ENCODE data around the gene COLEC12.

The COLEC12 gene

GRCh38 chr18:370751-371608 is 129.5 kb downstream of the COLEC12 start:
- Histone ChIP-seq H3K27me3 (no peaks in the 10 kb centered on the region), H3K9me3 (no peaks in the 10 kb centered on the region), H3K4me1 (no peaks in the 10 kb centered on the region), H3K36me3 (no peaks in the 10 kb centered on the region), H3K4me3 (ENCODE audit: low read depth, low read length) (no peak overlapping the region)
- no peak for DNase-seq
- no peak for TF ChIP-seq CTCF (IDR thresholded peaks at IDR 0.05; ENCODE audit: low read depth, low read length)

- no peak for DNase-seq
- Histone ChIP-seq H3K9me3 (no peaks in the 10 kb centered on the region), H3K36me3 (no peaks in the 10 kb centered on the region), H3K4me1 (no peaks in the 10 kb centered on the region), H3K27me3 (no peaks in the 10 kb centered on the region), H3K4me3 (ENCODE audit: low read depth, low read length) (no peak overlapping the region)
- TF ChIP-seq CTCF (IDR thresholded peaks at IDR 0.05; ENCODE audit: low read depth, low read length) = no peak
These were observed 131.1 kb downstream of the COLEC12 start for GRCh38 chr18:369224-370015.

- H3K4me1 ChIP-seq = no peaks in the 10 kb centered on the region
- H3K36me3 ChIP-seq = no peaks in the 10 kb centered on the region
- DNase-seq = no peak
- H3K27me3 ChIP-seq = no peaks in the 10 kb centered on the region
- H3K9me3 ChIP-seq = no peaks in the 10 kb centered on the region
- no peak overlapping the region for H3K4me3 ChIP-seq (ENCODE audit: low read depth, low read length)
- TF ChIP-seq CTCF (IDR thresholded peaks at IDR 0.05; ENCODE audit: low read depth, low read length) = no peak
These were observed 133.9 kb downstream of the COLEC12 start for GRCh38 chr18:366466-367061.

- no peaks in the 10 kb centered on the region for H3K9me3 ChIP-seq
- H3K27me3 ChIP-seq = no peaks in the 10 kb centered on the region
- no peaks in the 10 kb centered on the region for H3K36me3 ChIP-seq
- DNase-seq = no peak
- H3K4me1 ChIP-seq = no peaks in the 10 kb centered on the region
- H3K4me3 ChIP-seq (ENCODE audit: low read depth, low read length) = no peak overlapping the region
- TF ChIP-seq CTCF (IDR thresholded peaks at IDR 0.05; ENCODE audit: low read depth, low read length) = no peak
These were observed 134.8 kb downstream of the COLEC12 start for GRCh38 chr18:365651-366050.

GRCh38 chr18:364256-364826 is 136.2 kb downstream of the COLEC12 start:
- no peaks in the 10 kb centered on the region for H3K27me3 ChIP-seq
- H3K4me3 ChIP-seq (ENCODE audit: low read depth, low read length) = no peak overlapping the region
- TF ChIP-seq CTCF (IDR thresholded peaks at IDR 0.05; ENCODE audit: low read depth, low read length) = no peak
- H3K36me3 ChIP-seq = no peaks in the 10 kb centered on the region
- no peaks in the 10 kb centered on the region for H3K9me3 ChIP-seq
- no peak for DNase-seq
- H3K4me1 ChIP-seq = no peaks in the 10 kb centered on the region
